ENCODE data around the gene CPT1B.
"Not testable (repeated sequence)": the region's sequence is repeated elsewhere in the genome, so short reads cannot be mapped to it uniquely, and the experiment has no call there.

CPT1B gene

DNA sequence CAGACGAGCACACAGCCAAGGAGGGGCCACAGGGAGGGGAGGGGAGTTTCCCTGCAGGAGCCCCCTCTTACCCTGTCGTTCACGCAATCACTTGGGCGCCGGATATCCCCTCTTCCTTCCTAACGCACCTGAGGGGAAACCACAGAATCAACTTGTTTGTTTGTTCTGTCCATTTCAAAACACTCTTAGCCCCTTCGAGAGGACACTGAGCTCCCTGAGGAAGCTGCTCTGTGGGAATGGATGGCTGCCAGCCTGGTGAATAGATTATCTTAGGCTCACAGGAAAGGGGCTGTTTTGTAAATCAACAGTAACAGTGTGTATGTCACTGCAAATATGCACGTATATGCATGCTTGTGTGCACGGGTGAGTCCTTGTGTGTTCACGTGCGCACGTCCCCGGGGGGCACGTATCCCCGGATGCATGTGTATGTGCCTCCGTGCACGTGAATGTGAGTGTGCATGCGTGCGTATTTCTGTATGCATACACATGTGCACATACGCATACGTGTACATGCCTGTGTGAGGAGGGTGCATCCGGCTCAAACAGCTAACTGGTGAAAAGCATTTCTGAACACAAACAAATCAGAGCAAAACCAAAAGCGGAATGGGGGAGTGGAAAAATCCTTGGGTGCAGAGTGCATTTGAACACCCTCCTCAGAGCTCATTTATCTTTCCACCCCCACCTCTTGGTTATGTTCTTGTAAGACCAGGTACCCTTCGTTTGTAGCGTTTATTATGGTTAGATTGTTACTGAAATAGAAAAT, 42.5 kb upstream of the CPT1B start:
- Histone ChIP-seq H3K9me3 (replicated peaks; ENCODE audit: low read length) (no peaks in the 10 kb centered on the region), H3K9ac (ENCODE audit: low read depth, low read length) (no peak overlapping the region), H3K4me1 (ENCODE audit: control insufficient read depth, insufficient read depth, low read length) (peaks cover 15% of the 10 kb centered on the region), H3K4me3 (ENCODE audit: low read length) (no peak overlapping the region), H3K4me2 (ENCODE audit: low read length) (peak overlapping the region; percentile 56), H3K36me3 (ENCODE audit: insufficient read depth, low read length) (peaks cover 6% of the 10 kb centered on the region), H3K27me3 (ENCODE audit: control insufficient read depth, insufficient read depth, low read length) (peaks cover 29% of the 10 kb centered on the region)

DNA sequence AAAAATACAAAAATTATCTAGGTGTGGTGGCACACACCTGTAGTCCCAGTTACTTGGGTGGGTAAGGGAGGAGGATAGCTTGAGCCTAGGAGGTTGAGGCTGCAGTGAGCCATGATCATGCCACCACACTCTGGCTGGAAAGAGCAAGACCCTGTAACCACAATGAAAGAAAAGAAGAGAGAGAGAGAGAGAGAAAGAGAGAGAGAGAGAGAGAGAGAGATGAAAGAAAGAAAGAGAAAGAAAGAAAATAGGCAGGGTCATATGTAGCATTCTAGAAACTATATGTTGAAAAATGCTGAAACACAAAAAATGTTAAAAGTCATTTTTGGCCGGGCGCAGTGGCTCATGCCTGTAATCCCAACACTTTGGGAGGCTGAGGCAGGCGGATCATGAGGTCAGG, 36.1 kb upstream of the CPT1B start:
- not testable (repeated sequence) for H3K4me2 ChIP-seq (ENCODE audit: low read length); H3K9me3 ChIP-seq (replicated peaks; ENCODE audit: low read length); H3K4me1 ChIP-seq (ENCODE audit: control insufficient read depth, insufficient read depth, low read length); H3K4me3 ChIP-seq (ENCODE audit: low read length); H3K9ac ChIP-seq (ENCODE audit: low read depth, low read length); H3K36me3 ChIP-seq (ENCODE audit: insufficient read depth, low read length)
- H3K27me3 ChIP-seq (ENCODE audit: control insufficient read depth, insufficient read depth, low read length): peaks cover 30% of the 10 kb centered on the region

DNA sequence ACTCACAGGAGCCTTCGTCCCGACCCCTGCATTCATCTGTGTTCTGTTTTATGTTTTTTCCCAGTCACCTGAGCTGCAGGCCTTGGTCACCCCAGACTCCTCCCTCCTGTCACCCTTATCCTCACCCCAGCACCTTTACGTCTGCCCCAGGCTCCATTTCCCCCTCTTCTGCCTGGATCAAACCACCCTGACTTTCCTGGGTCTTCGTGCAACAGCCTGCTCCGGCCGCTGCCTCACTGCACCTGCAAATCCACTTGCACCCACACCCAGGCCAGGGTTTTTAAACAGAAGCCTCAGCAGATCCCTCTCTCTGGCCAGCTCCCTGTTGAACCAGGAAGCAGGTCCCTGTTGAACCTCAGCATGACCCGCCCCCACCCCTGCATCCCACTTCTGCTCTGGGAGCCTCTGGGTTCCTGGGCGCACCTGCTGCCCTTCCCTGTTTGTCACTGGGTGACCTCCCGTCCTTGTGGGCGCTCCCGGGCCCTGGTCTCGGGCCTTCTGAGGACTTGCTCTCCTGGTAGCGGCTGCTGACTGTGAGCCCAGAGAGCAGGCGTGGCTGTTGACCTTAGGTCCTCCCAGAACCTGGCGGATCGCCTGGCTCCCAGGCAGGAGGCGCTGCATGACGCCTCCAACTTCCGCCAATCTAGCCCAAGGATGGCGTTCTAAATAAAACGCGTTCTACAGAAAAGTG, 35.2 kb upstream of the CPT1B start:
- Histone ChIP-seq H3K4me3 (ENCODE audit: low read length) (no peak overlapping the region), H3K27me3 (ENCODE audit: control insufficient read depth, insufficient read depth, low read length) (peaks cover 34% of the 10 kb centered on the region)

DNA sequence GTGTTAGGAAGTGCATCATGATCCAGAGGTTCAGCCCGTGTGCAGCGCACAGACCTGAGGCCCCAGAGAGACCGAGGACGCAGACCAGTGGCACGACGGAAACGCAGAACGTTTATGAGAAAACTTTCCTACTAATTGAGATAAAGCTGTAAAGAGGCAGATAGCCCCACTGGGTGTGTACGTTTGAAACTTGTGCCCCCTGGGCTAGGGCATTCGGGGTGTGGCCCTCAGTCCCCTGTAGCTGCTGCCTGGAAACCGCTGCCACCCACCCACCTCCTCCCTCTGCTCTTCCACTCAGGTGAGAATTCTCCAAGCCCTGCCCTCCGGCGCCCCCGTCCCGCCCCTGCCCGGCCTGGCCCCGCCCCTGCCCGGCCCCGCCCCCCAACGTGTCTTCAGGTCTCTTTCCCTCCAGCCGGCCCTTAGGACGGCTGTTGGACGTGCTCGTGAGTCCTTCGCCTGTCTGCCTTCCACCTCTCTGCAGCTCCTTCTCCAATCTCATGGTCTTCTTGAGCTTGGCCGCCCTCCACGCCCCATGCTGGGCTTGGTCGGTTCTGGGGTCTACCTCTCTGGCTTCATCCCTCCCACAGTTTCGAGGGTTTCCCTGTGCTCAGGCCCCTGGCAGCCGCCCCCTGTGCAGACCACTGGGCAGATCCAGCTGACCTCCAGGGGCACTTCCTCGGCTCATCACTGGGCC, 34.4 kb upstream of the CPT1B start:
- no peaks in the 10 kb centered on the region for H3K4me1 ChIP-seq (ENCODE audit: control insufficient read depth, insufficient read depth, low read length)
- no peak overlapping the region for H3K4me3 ChIP-seq (ENCODE audit: low read length)
- H3K27me3 ChIP-seq (ENCODE audit: control insufficient read depth, insufficient read depth, low read length): peaks cover 37% of the 10 kb centered on the region
- no peak overlapping the region for H3K4me2 ChIP-seq (ENCODE audit: low read length)
- no peaks in the 10 kb centered on the region for H3K9me3 ChIP-seq (replicated peaks; ENCODE audit: low read length)
- no peaks in the 10 kb centered on the region for H3K36me3 ChIP-seq (ENCODE audit: insufficient read depth, low read length)
- no peak overlapping the region for H3K9ac ChIP-seq (ENCODE audit: low read depth, low read length)

More for the DNA sequence above, 35.2 kb upstream of the CPT1B start:
- H3K4me1 ChIP-seq (ENCODE audit: control insufficient read depth, insufficient read depth, low read length): no peaks in the 10 kb centered on the region
- H3K36me3 ChIP-seq (ENCODE audit: insufficient read depth, low read length): no peaks in the 10 kb centered on the region
- no peak overlapping the region for H3K4me2 ChIP-seq (ENCODE audit: low read length)
- no peak overlapping the region for H3K9ac ChIP-seq (ENCODE audit: low read depth, low read length)
- H3K9me3 ChIP-seq (replicated peaks; ENCODE audit: low read length): no peaks in the 10 kb centered on the region

DNA sequence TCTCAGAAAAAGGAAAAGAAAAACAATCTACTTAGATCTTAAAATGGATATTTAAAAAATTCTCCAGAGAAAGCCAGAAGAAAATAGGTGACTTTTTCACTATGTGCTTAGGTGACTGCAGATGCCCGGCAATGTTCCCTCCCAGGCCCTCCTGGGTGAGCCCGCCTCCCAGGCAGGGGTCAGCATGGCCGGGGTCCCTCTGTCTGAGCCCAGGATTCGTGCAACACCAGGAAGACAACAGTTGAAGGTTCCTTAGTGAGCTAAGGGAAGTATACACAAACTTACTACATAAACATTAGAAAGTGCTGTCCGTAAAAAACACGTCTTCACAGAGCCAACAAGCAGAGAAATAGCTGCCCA, 33.9 kb upstream of the CPT1B start:
- Histone ChIP-seq H3K4me1 (ENCODE audit: control insufficient read depth, insufficient read depth, low read length) (no peaks in the 10 kb centered on the region), H3K36me3 (ENCODE audit: insufficient read depth, low read length) (no peaks in the 10 kb centered on the region), H3K27me3 (ENCODE audit: control insufficient read depth, insufficient read depth, low read length) (peaks cover 43% of the 10 kb centered on the region), H3K9ac (ENCODE audit: low read depth, low read length) (no peak overlapping the region), H3K9me3 (replicated peaks; ENCODE audit: low read length) (no peaks in the 10 kb centered on the region), H3K4me2 (ENCODE audit: low read length) (no peak overlapping the region), H3K4me3 (ENCODE audit: low read length) (no peak overlapping the region)

DNA sequence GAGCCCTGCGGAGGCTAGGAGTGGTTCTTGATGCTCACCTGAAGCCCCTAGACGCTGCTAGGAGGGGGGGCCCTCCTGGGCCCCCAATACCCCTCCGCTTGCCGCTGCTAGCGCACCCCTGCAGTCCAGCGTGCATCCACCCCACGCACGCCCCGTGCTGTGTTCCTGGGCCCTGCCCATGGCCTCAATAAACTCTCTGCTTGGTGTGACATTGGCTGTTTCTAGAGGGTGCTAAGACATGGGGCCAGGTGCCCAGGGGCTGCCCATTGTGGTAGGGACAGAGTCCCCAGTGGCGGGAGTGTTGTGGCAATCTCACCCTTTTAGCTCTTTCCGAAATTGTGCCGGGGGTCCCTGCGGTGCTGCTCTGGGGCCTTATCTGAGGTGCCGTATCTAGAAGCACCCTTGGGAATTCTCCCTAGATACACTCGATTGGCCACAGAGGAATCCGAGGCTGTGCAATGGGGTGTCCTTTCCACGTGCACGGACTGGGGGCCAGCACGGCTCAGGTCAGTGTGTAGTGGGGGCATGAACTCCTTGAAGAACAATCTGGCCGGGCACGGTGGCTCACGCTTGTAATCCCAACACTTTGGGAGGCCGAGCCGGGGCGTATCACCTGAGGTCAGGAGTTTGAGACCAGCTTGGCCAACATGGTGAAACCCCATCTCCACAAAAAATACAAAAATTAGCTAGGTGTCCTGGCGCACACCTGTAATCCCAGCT, 33.3 kb upstream of the CPT1B start:
- no peak overlapping the region for H3K9ac ChIP-seq (ENCODE audit: low read depth, low read length)
- no peak overlapping the region for H3K4me3 ChIP-seq (ENCODE audit: low read length)
- H3K36me3 ChIP-seq (ENCODE audit: insufficient read depth, low read length): no peaks in the 10 kb centered on the region
- no peak overlapping the region for H3K4me2 ChIP-seq (ENCODE audit: low read length)
- peaks cover 48% of the 10 kb centered on the region for H3K27me3 ChIP-seq (ENCODE audit: control insufficient read depth, insufficient read depth, low read length)
- H3K4me1 ChIP-seq (ENCODE audit: control insufficient read depth, insufficient read depth, low read length): no peaks in the 10 kb centered on the region
- no peaks in the 10 kb centered on the region for H3K9me3 ChIP-seq (replicated peaks; ENCODE audit: low read length)

DNA sequence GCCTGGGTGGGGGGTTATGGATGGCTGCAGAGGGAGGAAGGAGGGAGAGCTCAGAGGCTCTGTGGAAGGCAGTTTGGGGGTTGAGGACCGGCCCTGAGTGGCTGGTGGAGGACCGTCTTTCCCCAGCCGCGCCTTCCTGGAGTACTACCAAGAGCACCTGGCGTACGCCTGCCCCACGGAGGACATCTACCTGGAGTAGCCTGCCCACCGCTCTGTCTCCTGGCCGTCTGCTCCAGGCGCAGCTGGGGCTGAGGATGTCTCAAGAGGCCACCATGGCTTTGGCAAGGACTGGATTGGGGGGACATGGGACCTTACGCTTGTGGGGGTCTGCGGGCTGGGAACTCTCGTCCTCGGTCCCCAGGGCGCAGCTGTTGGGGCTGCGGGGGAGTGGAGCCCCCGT, 32.4 kb upstream of the CPT1B start:
- Histone ChIP-seq H3K4me2 (ENCODE audit: low read length) (no peak overlapping the region), H3K36me3 (ENCODE audit: insufficient read depth, low read length) (no peaks in the 10 kb centered on the region), H3K27me3 (ENCODE audit: control insufficient read depth, insufficient read depth, low read length) (peaks cover 57% of the 10 kb centered on the region), H3K4me1 (ENCODE audit: control insufficient read depth, insufficient read depth, low read length) (no peaks in the 10 kb centered on the region), H3K4me3 (ENCODE audit: low read length) (no peak overlapping the region), H3K9me3 (replicated peaks; ENCODE audit: low read length) (no peaks in the 10 kb centered on the region), H3K9ac (ENCODE audit: low read depth, low read length) (no peak overlapping the region)

DNA sequence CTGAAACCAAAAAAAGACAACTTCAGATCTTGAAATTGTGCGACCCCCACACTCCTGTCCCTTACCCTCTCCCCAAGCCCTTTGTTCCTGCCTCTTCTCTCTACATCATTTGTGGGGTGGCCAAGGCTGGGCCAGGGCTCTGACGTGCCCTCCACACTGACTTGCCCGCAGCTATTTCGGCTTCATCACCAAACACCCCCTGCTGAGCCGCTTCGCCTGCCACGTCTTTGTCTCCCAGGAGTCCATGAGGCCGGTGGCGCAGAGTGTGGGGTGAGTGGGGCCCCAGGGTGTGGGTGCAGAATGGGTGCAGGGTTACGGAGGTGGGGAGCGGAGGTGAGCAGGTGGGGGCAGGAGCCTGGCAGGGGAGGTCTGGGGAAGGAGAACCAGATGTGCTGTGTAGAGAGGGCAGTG, 31.8 kb upstream of the CPT1B start:
- Histone ChIP-seq H3K27me3 (ENCODE audit: control insufficient read depth, insufficient read depth, low read length) (peaks cover 62% of the 10 kb centered on the region), H3K36me3 (ENCODE audit: insufficient read depth, low read length) (no peaks in the 10 kb centered on the region), H3K4me3 (ENCODE audit: low read length) (no peak overlapping the region), H3K4me1 (ENCODE audit: control insufficient read depth, insufficient read depth, low read length) (no peaks in the 10 kb centered on the region), H3K4me2 (ENCODE audit: low read length) (no peak overlapping the region), H3K9me3 (replicated peaks; ENCODE audit: low read length) (no peaks in the 10 kb centered on the region), H3K9ac (ENCODE audit: low read depth, low read length) (no peak overlapping the region)

DNA sequence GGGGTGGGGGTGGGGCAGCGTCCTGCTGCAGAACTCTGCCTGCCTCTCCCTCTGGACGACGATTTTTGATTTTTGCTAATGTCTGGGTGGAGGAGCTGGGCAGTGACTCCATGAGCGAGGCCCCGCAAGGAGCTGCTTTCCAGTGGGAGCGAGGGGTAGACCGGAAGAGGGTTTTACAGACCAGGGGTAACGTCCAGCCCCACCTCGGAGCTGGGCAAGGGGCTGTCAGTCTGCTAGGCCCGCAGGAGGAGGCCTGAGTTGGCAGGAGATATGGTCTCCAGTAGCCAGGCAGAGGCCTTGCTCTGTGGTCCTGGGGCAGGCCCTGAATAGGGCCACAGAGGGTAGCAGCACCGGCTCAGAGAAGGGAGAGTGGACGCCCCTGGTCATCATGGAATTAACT, 31.4 kb upstream of the CPT1B start:
- Histone ChIP-seq H3K9me3 (replicated peaks; ENCODE audit: low read length) (no peaks in the 10 kb centered on the region), H3K27me3 (ENCODE audit: control insufficient read depth, insufficient read depth, low read length) (peaks cover 66% of the 10 kb centered on the region), H3K36me3 (ENCODE audit: insufficient read depth, low read length) (no peaks in the 10 kb centered on the region), H3K4me3 (ENCODE audit: low read length) (no peak overlapping the region), H3K4me2 (ENCODE audit: low read length) (no peak overlapping the region), H3K9ac (ENCODE audit: low read depth, low read length) (no peak overlapping the region), H3K4me1 (ENCODE audit: control insufficient read depth, insufficient read depth, low read length) (no peaks in the 10 kb centered on the region)

DNA sequence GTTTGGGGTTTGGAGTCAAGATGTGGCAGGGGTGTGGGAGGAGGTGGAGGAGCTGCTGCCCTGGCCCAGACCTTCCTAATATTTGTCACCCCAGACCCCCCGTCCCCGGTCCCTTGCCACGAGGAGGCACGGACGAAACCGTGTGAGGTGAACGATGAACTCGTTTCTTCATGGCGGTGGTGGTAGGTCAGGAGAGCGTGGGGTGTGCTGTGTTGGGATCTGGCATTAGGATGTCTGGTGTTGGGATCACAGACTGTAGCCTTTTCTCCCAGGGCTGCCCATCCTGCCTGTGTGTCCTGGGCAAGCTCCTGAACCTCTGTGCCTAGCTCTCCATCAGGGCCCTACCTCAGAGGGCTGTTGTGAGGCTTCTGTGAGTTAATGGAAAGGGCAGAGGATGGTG, 30.8 kb upstream of the CPT1B start:
- Histone ChIP-seq H3K27me3 (ENCODE audit: control insufficient read depth, insufficient read depth, low read length) (peaks cover 67% of the 10 kb centered on the region), H3K4me1 (ENCODE audit: control insufficient read depth, insufficient read depth, low read length) (no peaks in the 10 kb centered on the region), H3K36me3 (ENCODE audit: insufficient read depth, low read length) (no peaks in the 10 kb centered on the region), H3K9me3 (replicated peaks; ENCODE audit: low read length) (no peaks in the 10 kb centered on the region), H3K4me3 (ENCODE audit: low read length) (no peak overlapping the region), H3K4me2 (ENCODE audit: low read length) (no peak overlapping the region), H3K9ac (ENCODE audit: low read depth, low read length) (no peak overlapping the region)

DNA sequence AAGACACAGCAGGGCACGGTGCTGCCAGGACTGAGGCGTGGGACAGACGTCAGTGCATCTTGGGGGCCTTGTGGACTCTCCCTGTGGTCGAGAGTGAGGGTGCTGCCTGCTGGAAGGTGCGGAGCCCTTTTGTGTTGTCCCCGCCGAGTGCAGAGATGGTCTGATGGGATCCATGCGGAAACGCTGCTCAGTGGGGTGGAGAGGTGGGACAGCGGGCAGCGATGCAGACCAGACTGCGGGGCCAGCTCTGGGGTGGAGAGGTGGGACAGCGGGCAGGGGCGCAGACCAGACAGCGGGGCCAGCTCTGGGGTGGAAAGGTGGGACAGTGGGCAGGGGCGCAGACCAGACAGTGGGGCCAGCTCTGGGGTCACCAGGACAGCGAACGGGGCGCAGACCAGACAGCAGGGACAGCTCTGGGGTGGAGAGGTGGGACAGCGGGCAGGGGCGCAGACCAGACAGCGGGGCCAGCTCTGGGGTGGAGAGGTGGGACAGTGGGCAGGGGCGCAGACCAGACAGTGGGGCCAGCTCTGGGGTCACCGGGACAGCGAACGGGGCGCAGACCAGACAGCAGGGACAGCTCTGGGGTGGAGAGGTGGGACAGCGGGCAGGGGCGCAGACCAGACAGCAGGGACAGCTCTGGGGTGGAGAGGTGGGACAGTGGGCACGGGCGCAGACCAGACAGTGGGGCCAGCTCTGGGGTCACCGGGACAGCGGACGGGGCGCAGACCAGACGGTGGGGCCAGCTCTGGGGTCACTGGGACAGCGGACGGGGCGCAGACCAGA, 30.0 kb upstream of the CPT1B start:
- H3K27me3 ChIP-seq (ENCODE audit: control insufficient read depth, insufficient read depth, low read length): peaks cover 68% of the 10 kb centered on the region
- not testable (repeated sequence) for H3K9ac ChIP-seq (ENCODE audit: low read depth, low read length); H3K36me3 ChIP-seq (ENCODE audit: insufficient read depth, low read length); H3K9me3 ChIP-seq (replicated peaks; ENCODE audit: low read length); H3K4me2 ChIP-seq (ENCODE audit: low read length); H3K4me3 ChIP-seq (ENCODE audit: low read length); H3K4me1 ChIP-seq (ENCODE audit: control insufficient read depth, insufficient read depth, low read length)
